ENCODE data around the gene PATJ. TPM values are rescaled to one million over a fixed set of nuclear protein-coding genes. Genes with fewer than 3 reads are reported as not detected.

Gene PATJ
- total RNA-seq, 1 donor from 2014 or later = 126 TPM

DNA sequence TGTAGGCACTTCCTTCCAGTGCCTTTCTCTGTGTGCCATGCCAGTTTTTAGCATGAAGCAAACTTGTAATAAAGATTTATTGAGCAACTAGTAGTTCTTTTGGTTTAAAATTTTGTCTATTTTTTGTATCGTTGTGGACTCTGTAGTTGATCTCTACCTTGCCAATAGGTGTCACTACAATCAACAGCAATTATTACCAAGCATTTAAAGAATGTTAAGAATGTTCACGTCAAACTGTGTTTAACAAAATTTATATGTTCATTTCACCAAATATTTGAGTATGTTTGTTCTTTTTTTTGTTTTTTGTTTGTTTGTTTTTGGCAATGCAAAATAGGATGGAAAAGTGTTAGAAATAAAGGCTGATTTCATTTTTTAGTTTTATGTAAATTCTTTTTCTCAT, 208.1 kb downstream of the PATJ start:
- peaks cover 17% of the 10 kb centered on the region for H3K36me3 Mint-ChIP-seq (ENCODE audit: insufficient read depth)
- no peak overlapping the region for H3K4me3 Mint-ChIP-seq (ENCODE audit: low read depth)
- H3K4me1 Mint-ChIP-seq (ENCODE audit: low read depth) = peaks cover 10% of the 10 kb centered on the region
- DNase-seq (ENCODE audit: low spot score, unreplicated experiment) = no peak
- TF ChIP-seq, protein P1, sequence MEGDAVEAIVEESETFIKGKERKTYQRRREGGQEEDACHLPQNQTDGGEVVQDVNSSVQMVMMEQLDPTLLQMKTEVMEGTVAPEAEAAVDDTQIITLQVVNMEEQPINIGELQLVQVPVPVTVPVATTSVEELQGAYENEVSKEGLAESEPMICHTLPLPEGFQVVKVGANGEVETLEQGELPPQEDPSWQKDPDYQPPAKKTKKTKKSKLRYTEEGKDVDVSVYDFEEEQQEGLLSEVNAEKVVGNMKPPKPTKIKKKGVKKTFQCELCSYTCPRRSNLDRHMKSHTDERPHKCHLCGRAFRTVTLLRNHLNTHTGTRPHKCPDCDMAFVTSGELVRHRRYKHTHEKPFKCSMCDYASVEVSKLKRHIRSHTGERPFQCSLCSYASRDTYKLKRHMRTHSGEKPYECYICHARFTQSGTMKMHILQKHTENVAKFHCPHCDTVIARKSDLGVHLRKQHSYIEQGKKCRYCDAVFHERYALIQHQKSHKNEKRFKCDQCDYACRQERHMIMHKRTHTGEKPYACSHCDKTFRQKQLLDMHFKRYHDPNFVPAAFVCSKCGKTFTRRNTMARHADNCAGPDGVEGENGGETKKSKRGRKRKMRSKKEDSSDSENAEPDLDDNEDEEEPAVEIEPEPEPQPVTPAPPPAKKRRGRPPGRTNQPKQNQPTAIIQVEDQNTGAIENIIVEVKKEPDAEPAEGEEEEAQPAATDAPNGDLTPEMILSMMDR (IDR thresholded peaks at IDR 0.05; ENCODE audit: unreplicated experiment) = peak; percentile 33
- H3K9me3 Mint-ChIP-seq (ENCODE audit: low read depth) = peaks cover 7% of the 10 kb centered on the region
- no peak overlapping the region for H3K27ac Mint-ChIP-seq
- H3K27me3 Mint-ChIP-seq = no peaks in the 10 kb centered on the region

DNA sequence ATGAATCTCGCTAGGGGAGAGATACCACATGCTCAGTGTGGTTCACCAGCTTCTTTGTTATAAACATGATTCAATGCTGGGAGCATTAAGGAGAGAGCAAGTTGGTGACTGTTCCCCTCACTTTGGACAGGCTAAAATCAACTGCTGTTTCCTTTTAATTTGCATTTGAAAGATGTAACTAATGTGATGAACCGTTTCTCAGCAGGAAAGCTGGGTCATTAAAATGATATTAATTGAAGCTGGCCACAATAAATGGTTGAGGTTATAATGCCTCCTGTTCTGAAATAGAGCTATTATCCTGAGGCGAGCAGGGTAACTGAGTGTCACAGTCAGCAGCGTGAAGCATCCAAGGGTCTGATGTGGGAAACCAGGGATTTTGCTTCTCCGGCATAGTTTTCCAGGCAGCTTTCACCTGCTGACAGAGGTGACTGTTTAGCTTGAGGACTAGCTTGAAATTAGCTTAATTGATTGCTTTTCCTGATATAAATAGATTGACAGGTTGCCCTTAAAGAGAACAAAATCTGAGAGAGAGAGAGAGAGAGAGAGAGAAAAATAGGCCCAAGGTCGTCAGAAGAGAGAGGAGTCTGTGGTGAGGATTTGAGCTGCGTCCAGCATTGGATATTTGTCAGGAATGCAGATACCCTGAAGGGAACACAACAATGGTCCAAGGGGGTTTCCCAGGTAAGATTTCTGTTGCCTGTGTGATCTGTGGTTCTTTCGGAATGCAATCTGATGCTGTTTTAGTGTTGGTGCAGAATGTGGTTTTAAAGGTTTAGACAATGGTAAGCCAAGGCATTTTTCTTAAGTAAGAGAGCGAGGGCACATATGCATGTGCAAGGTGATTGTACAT, 209.7 kb downstream of the PATJ start:
- Mint-ChIP-seq H3K27me3 (no peaks in the 10 kb centered on the region), H3K36me3 (ENCODE audit: insufficient read depth) (peaks cover 11% of the 10 kb centered on the region), H3K27ac (peak overlapping the region; percentile 38), H3K9me3 (ENCODE audit: low read depth) (no peaks in the 10 kb centered on the region), H3K4me3 (ENCODE audit: low read depth) (no peak overlapping the region), H3K4me1 (ENCODE audit: low read depth) (peaks cover 10% of the 10 kb centered on the region)
- TF ChIP-seq, protein P1 (IDR thresholded peaks at IDR 0.05; ENCODE audit: unreplicated experiment) = no peak
- no peak for DNase-seq (ENCODE audit: low spot score, unreplicated experiment)

DNA sequence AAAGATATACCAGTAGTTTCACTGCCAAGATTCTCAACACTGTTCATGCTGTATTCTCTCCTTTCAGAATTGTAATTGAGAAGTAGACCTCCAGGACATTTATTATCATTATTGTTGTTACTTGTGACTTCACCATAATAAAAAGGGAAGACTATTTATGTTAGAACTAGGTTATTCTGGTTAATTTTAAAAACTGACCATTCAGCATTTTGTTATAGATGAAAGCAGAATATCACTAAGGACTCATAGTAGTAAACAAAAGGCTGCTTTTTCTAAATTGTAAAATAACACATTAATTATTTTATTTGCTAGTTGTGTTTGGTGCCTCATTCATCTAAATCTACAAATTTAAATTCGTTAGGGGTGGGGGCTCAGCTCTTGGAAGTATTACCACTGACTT, 210.4 kb downstream of the PATJ start:
- TF ChIP-seq, protein P1 (IDR thresholded peaks at IDR 0.05; ENCODE audit: unreplicated experiment) = no peak
- Mint-ChIP-seq H3K4me3 (ENCODE audit: low read depth) (no peak overlapping the region), H3K4me1 (ENCODE audit: low read depth) (peaks cover 12% of the 10 kb centered on the region), H3K36me3 (ENCODE audit: insufficient read depth) (peaks cover 6% of the 10 kb centered on the region), H3K27me3 (no peaks in the 10 kb centered on the region), H3K9me3 (ENCODE audit: low read depth) (no peaks in the 10 kb centered on the region), H3K27ac (peak overlapping the region; percentile 38)
- no peak for DNase-seq (ENCODE audit: low spot score, unreplicated experiment)

DNA sequence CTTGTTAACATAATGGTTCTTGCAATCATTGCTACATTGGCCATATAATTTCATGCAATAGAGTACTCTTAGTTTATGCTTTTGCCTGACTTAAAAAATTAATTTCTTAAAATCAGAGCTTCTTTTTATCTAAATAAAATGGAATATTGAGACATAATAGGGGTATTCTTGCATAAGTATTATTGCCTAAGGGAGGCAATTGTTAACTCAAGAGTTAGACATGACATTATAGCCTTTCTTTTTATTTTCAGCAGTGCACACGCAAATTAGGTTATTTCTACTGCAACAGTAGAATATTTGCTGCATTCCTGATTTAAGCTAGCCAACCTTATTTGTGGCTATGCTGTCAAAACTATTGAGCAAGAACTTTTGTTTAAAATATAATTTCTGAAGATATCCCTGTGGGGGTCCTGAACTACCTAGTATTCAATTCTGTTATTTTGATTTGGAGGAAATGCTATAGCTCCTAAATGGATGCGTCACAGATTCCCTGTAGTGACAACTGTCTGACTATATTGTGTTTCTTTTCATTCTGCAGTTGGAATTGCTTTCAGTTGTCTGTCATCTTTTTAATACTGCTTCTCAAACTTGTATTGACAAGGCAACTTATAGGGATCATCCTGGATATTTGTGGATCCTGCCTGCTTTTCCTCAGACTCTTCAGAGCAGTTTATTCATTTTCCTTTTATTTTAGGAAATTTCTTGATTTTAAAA, 211.0 kb downstream of the PATJ start:
- TF ChIP-seq, protein P1 (IDR thresholded peaks at IDR 0.05; ENCODE audit: unreplicated experiment) = no peak
- no peak overlapping the region for H3K27ac Mint-ChIP-seq
- no peaks in the 10 kb centered on the region for H3K27me3 Mint-ChIP-seq
- no peak overlapping the region for H3K4me3 Mint-ChIP-seq (ENCODE audit: low read depth)
- H3K4me1 Mint-ChIP-seq (ENCODE audit: low read depth) = peaks cover 12% of the 10 kb centered on the region
- peaks cover 3% of the 10 kb centered on the region for H3K36me3 Mint-ChIP-seq (ENCODE audit: insufficient read depth)
- DNase-seq (ENCODE audit: low spot score, unreplicated experiment) = no peak
- no peaks in the 10 kb centered on the region for H3K9me3 Mint-ChIP-seq (ENCODE audit: low read depth)

DNA sequence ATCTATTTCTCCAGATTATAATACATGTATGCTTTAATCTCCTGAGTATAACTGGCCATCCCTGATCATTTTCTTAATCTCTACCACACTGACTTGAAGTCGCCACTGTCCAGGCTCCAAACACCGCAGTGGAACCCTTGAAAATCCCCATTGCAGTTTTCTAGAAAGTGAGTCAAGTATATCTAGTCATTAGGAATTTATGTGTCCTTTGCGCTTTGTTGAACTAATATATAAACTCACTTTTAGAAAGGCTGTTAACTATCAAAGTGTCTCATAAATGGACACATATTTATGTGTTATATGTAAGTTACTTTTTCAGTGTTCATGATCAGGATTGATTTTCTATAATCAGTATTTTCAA, 211.5 kb downstream of the PATJ start:
- H3K4me3 Mint-ChIP-seq (ENCODE audit: low read depth) = no peak overlapping the region
- no peaks in the 10 kb centered on the region for H3K27me3 Mint-ChIP-seq
- TF ChIP-seq, protein P1 (IDR thresholded peaks at IDR 0.05; ENCODE audit: unreplicated experiment) = no peak
- DNase-seq (ENCODE audit: low spot score, unreplicated experiment) = no peak
- H3K27ac Mint-ChIP-seq = no peak overlapping the region
- H3K9me3 Mint-ChIP-seq (ENCODE audit: low read depth) = no peaks in the 10 kb centered on the region
- H3K4me1 Mint-ChIP-seq (ENCODE audit: low read depth) = peaks cover 12% of the 10 kb centered on the region
- H3K36me3 Mint-ChIP-seq (ENCODE audit: insufficient read depth) = peaks cover 5% of the 10 kb centered on the region
